OCI-LY1 (cell line): ENCODE data around the gene PDE8A.
"Not testable (repeated sequence)": the region's sequence is repeated elsewhere in the genome, so short reads cannot be mapped to it uniquely, and the experiment has no call there.

ENCODE experiments used
- CTCF ChIP-seq: fragments of 200-600 bp; sonication (generic), shearing (Covaris generic); IDR thresholded peaks from 2 replicates; pipeline ENCODE4 v1.5.1; 2017; ENCODE audit warnings: mild to moderate bottlenecking, antibody characterized with exemption, low read length, moderate library complexity, mixed read lengths
- EZH2 ChIP-seq: fragments of 200-600 bp; sonication (generic), shearing (Covaris generic); IDR thresholded peaks from 2 replicates; pipeline ENCODE4 v1.8.0; 2017; ENCODE audit warnings: borderline replicate concordance, mixed run types, mild to moderate bottlenecking, antibody characterized with exemption, low read length, moderate library complexity, mixed read lengths

- TF ChIP-seq CTCF, EZH2: not testable (repeated sequence)
Observed at GRCh38 chr15:84997214-84997613, 15.6 kb downstream of the PDE8A start.
